ENCODE data around the gene MRPL49.
"Not testable (repeated sequence)": the region's sequence is repeated elsewhere in the genome, so short reads cannot be mapped to it uniquely, and the experiment has no call there.

Gene MRPL49

GRCh38 chr11:65132988-65133700 is 11.0 kb downstream of the MRPL49 start:
- no peak for DNase-seq (ENCODE audit: low read depth in 2 of 2)

- no peak for DNase-seq (ENCODE audit: low read depth in 2 of 2)
Observed at GRCh38 chr11:65133724-65134123, 11.6 kb downstream of the MRPL49 start.

GRCh38 chr11:65134240-65134951 is 12.3 kb downstream of the MRPL49 start, which contains the start of gene SYVN1:
Gene SYVN1 (minus strand): TSS chr11:65134519. CDS start chr11:65133601, 918 bp downstream.
- DNase-seq (ENCODE audit: low read depth in 2 of 2): peak; percentile 85 to 90

DNA sequence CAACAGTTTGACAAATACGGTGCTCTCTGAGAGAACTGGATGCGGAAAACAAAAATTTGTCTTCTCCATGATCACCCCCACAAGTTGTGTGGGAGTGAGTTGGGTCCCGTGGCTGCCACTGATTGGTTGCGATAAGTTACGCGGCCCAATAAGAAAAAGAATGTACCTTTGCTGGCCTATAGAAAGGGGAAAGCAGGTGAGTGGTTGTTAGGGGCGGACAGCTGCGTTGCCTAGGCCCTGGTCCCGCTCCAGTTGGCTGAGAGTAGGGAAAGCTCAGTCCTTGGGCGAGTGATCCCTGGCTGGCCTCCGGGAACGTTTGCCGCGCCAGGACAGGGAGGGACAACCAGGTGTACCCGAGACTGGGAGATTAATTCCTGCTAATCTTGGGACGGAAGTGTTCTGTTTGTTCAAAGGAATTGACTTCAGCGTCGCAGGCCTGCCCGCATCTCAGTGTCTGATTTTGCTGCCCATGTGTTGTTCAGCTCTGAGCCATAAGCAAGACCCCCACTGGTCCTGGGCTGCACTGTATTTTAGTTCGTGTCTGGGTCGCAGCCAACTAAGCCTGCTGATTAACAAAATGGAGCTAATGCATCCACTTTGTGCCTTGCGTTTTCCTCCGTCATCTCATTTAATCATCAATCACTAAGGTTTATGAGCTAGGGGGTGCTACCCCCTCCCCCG is 13.0 kb downstream of the MRPL49 start:
- DNase-seq (ENCODE audit: low read depth in 2 of 2): peak; percentile 65 to 66

DNA sequence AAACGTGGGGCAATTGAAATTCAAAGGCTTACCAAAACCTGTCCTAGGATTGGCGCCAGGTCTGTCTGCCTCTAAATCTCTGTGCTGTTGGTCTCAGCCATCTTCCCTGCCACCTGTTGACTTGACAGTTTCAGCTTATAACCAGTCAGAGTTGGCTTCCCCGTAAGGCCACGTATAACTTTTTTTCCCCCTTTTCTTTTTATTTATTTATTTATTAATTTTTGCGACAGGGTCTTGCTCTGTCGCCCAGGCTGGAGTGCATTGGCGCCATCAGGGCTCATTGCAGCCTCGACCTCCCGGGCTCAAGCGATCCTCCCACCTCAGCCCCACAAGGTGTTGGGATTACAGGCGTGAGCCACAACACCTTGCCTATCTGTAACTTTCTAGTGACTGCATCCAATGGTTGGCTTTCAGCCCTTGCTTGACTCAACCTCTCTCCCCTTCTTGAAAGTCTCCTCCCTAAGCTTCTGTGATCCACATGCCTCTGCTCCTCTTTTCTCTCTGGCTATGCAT is 13.6 kb downstream of the MRPL49 start:
- no peak for DNase-seq (ENCODE audit: low read depth in 2 of 2)

DNA sequence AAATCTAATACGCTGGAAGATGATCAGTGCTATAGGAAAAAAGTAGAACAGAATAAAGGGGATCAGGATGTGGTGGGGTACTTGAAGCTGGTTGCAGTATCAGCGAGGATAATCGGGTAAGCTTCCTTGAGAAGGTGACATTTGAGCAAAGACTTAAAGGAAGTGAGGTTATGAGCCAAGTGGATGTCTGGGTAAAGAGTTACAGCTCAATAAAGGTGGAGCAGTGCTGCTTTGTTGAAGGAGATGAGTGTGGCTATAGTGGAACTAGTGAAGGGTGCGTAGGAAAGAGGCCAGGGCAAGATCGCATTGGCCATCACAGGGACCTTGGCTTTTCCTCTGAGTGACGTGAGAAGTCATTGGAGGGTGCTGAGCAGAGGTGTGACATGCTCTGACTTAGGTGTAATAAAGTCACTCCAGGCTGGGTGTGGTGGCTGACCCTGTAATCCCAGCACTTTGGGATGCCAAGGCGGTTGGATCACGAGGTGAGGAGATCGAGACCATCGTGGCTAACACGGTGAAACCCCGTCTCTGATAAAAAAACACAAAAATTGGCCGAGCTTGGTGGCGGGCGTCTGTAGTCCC is 14.5 kb downstream of the MRPL49 start:
- DNase-seq (ENCODE audit: low read depth in 2 of 2): no peak

DNA sequence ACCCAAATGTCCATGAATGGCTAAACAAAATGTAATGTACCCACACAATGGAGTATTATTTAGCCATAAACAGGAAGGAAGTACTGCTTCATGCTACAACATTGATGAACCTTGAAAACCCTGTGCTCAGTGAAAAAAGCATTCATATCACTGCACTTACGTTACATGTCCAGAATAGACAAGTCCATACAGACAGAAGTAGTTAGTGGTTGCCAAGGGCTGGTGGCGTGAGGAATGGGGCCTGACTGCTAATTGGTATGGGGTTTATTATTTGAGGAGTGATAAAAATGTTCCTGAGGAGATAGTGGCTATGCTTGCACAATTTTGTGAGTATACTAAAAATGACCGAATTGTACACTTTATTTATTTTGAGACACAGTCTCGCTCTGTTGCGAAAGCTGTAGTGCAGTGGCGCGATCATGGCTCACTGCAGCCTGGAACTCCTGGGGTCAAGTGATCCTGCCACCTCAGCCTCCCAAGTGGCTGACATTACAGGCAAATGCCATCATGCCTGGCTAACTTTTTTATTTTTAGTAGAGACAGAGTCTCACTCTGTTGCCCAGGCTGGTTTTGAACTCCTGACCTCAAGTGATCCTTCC is 19.9 kb downstream of the MRPL49 start:
- no peak for DNase-seq (ENCODE audit: low read depth in 2 of 2)

DNA sequence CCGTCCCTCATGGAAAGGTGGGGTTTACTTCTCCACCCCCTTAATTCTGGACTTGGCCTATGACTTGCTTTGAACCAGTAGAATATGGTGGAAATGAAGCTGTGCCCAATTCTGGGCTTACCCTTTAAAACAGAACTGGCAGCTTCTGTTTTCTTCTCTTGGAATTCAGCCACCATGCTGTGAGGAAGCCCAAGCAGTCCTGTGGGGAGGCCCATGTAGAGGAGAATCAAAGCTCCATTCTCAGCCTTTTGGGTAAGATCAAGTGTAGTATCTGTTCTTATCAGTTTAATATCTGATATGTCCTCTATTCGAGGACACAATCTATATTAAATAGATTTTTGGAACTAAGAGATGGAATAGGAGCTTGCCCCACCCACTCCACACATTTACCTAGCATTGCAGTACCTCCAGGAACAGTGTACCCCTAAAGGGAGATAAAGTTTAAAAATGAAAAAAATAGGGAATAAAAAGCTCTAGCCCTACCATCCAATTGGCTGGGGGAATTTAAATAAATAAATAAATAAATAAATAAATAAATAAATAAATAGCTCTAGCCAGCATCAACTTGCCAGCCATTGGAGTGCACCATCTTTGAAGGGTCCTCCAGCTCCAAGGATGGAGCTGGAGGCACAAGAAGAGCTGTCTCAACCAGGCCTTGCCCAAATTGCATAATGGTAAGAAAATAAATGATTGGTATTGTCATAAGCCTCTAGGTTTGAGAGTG is 25.4 kb downstream of the MRPL49 start:
- DNase-seq (ENCODE audit: low read depth in 2 of 2): no peak

DNA sequence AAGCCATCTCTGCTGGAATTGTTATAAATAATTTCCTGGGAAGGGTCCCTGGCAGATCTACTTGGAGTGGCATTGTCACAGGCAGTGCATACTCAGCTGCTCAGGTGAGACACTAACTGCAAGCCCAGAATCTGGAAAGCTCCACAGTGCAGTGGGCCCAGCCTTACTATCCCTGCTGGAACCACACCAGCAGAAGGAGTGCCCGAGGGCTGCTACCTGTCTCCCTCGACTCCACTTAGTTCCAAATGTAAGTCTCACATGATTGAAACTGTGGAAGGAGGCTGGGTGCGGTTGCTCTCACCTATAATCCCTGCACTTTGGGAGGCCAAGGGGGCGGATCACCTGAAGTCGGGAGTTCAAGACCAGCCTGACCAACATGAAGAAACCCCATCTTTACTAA is 26.5 kb downstream of the MRPL49 start:
- no peak for DNase-seq (ENCODE audit: low read depth in 2 of 2)

- not testable (repeated sequence) for DNase-seq (ENCODE audit: low read depth in 2 of 2)
Observed at GRCh38 chr11:65150131-65150508, 28.0 kb downstream of the MRPL49 start.

DNA sequence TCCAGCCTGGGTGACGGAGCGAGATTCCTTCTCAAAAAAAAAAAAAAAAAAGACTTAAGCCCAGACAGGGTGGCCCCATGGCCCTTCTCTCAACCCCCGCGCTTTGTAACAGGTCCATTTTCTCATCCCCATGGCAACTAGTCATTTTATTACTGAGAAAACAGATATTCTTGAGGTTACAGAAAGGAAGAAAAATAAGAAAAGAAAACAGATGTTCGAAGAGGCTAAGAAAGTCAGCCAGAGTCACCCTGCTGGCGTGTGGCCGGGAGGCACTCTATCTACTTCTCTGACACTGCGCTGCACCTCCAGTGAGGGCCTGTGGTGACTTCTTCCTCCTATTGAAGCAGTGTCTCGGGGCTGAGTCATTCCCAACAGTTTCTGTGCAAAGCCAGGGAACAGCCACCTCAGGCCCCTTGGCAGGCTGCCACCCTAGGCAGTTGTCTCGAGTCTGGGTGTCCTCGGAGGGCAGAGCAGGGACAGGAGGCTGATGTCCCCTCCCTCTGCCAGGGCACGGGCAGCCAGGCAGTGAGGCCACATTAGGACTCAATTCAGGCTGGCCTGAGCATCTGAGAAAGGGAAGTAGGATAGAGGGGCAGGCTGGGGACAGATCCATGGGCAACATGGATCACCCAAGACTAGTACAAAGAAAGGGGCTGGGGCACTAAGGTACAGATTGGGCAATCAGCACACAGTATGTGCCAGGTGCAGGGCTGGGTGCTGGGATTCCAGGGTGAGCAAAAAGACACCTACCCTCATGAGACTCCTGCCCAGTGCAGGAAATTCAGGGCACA is 28.6 kb downstream of the MRPL49 start:
- DNase-seq (ENCODE audit: low read depth in 2 of 2): no peak

- no peak for DNase-seq (ENCODE audit: low read depth in 2 of 2)
Observed at GRCh38 chr11:65151331-65151899, 29.3 kb downstream of the MRPL49 start.

DNA sequence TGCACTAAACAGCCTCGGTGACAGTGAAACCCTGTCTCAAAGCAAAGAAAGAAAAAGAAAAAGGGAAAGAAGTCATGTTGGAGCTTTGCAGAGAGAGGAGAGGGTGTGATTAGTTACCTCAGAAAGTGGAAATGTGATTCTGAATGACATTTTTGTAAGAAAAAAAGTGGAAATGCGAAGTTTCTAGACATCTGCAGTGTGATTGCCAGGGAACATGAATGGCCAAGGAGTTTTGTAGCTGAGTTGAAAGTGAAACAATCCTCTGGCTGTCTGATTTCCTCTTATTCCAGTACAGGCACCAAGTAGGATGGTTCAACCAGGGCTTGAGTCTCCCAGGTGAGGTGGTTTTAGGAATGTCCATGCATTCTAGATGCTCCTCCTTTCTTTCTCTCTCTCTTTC is 30.0 kb downstream of the MRPL49 start:
- DNase-seq (ENCODE audit: low read depth in 2 of 2): no peak

DNA sequence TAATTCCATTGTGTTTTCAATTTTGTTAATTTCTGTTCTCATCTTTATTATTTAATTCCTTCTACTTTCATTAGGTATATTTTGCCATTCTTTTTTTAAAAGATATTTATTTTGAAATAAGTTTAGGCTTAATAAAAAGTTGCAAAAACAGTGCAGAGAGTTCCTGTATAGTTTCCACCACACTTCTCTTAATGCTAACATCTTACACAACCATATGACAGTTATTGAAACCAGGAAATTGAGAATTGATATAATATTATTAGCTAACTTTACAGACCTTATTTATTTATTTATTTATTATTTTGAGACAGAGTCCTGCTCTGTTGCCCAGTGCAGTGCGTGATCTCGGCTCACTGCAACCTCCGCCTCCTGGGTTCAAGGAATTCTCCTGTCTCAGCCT is 34.1 kb downstream of the MRPL49 start:
- DNase-seq (ENCODE audit: low read depth in 2 of 2): no peak

DNA sequence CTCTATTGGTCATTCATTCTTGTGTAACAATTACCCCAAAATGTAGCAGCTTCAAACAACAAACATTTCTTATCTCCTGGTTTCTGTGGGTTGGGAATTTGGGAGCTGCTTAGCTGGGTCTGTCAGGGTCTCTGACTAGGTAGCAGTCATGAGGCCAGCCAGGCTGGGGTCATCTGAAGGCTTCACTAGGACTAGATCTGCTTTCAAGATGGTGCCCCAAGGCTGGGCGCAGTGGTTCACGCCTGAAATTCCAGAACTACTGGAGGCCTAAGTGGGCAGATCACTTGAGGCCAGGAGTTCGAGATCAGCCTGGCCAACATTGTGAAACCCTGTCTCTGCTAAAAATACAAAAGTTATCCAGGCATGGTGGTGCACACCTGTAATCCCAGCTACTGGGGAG is 34.8 kb downstream of the MRPL49 start:
- DNase-seq (ENCODE audit: low read depth in 2 of 2): no peak

DNA sequence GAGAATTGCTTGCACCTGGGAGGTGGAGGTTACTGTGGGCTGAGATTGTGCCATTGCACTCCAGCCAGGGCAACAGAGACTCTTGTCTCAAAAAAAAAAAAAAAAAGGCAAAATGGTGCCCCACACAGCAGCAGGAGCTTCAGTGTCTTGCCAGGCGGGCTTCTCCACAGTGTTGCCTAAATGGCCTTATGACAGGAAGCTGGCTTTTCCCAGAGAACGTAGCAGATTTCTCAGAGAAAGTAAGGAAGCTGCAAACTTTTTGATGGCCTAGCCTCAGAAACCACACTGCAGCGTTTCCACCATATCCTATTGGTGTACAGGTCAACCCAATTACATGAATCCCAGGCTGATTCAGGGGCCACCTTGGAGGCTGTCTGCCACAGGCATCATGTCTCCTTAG is 35.2 kb downstream of the MRPL49 start:
- DNase-seq (ENCODE audit: low read depth in 2 of 2): no peak

DNA sequence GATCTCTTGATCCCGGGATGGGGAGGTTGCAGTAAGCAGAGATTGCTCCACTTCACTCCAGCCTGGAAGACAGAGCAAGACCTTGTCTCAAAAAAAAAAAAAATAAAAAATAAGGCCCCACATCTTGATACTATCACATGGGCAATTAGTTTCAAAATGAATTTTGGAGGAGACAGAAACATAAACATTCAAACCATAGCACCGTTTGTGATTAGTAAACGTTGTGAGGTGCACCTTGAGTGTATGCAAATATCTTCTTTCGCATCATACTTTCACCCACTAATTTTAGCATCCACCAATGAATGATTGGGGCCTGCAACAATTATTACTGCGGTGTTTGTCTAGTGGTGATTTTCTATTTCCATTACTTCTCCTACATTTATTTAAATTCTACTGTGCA is 36.9 kb downstream of the MRPL49 start:
- no peak for DNase-seq (ENCODE audit: low read depth in 2 of 2)

- no peak for DNase-seq (ENCODE audit: low read depth in 2 of 2)
Observed at GRCh38 chr11:65160643-65161042, 38.5 kb downstream of the MRPL49 start.

DNA sequence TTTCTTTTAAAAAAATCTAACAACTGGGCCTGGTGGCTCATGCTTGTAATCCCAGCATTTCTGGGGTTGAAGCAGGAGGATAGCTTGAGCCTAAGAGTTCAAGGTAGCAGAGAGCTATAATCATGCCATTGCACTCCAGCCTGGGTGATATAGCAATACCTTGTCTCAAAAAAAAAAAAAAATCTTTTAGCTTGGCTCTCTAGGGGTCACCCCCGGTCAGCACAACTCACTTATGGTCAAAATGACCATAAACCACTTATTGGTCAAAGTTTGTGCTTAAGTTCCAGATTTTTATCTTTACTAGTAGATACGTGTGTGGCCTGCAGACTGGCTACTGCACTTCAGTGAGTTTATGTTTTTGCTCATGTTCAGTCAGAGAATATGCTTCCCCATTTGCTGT is 41.6 kb downstream of the MRPL49 start:
- DNase-seq (ENCODE audit: low read depth in 2 of 2): no peak
